Panc1 (cell line): ENCODE measurements around the gene SOD1.

Experiments used
- POLR2AphosphoS5 ChIP-seq: IDR thresholded peaks from 2 replicates; pipeline ENCODE4 v1.6.1; 2012; ENCODE audit warnings: mild to moderate bottlenecking, low read depth, low read length, moderate library complexity
- SIN3A ChIP-seq: IDR thresholded peaks from 2 replicates; pipeline ENCODE4 v1.6.1; 2012; ENCODE audit warnings: low read depth, mild to moderate bottlenecking, low read length, moderate library complexity, borderline replicate concordance; ENCODE audit not compliant: insufficient read depth
- TCF7L2 ChIP-seq: IDR thresholded peaks from 2 replicates; pipeline ENCODE4 v1.6.1; 2011; ENCODE audit warnings: mild to moderate bottlenecking, low read depth, low read length, inconsistent platforms
- TF ChIP-seq, protein P1 (sequence below), 2 experiments: IDR thresholded peaks; 2 replicates each; pipeline ENCODE4 v1.6.1; 2011 to 2012; ENCODE audit warnings: low read depth in 2 of 2, control low read depth in 1 of 2, low read length in 1 of 2, mild to moderate bottlenecking in 1 of 2, moderate library complexity in 1 of 2; ENCODE audit not compliant: insufficient read depth in 1 of 2
- TF ChIP-seq, protein P2 (sequence below): fragments of 450-650 bp; IDR thresholded peaks from 2 replicates; pipeline ENCODE4 v1.5.1; 2017; ENCODE audit warnings: mild to moderate bottlenecking

DNA sequence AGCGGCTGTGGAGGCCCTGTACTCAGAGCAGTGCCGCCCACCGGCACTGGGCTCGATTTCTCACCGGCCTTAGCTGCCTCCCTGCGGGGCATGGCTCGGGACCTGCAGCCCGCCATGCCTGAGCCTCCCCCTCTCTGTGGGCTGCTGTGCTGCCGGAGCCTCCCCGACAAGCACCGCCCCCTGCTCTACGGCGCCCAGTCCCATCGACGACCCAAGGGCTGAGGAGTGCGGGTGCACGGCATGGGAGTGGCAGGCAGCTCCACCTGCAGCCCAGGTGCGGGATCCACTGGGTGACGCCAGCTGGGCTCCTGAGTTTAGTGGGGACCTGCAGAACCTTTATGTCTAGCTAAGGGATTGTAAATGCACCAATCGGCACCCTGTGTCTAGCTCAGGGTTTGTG, 5.2 kb upstream of the SOD1 start:
- TF ChIP-seq, protein P1, sequence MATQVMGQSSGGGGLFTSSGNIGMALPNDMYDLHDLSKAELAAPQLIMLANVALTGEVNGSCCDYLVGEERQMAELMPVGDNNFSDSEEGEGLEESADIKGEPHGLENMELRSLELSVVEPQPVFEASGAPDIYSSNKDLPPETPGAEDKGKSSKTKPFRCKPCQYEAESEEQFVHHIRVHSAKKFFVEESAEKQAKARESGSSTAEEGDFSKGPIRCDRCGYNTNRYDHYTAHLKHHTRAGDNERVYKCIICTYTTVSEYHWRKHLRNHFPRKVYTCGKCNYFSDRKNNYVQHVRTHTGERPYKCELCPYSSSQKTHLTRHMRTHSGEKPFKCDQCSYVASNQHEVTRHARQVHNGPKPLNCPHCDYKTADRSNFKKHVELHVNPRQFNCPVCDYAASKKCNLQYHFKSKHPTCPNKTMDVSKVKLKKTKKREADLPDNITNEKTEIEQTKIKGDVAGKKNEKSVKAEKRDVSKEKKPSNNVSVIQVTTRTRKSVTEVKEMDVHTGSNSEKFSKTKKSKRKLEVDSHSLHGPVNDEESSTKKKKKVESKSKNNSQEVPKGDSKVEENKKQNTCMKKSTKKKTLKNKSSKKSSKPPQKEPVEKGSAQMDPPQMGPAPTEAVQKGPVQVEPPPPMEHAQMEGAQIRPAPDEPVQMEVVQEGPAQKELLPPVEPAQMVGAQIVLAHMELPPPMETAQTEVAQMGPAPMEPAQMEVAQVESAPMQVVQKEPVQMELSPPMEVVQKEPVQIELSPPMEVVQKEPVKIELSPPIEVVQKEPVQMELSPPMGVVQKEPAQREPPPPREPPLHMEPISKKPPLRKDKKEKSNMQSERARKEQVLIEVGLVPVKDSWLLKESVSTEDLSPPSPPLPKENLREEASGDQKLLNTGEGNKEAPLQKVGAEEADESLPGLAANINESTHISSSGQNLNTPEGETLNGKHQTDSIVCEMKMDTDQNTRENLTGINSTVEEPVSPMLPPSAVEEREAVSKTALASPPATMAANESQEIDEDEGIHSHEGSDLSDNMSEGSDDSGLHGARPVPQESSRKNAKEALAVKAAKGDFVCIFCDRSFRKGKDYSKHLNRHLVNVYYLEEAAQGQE (IDR thresholded peaks at IDR 0.05; ENCODE audit: insufficient read depth in 1 of 2, low read depth in 2 of 2, low read length in 1 of 2): no peak
- TF ChIP-seq, protein P2, sequence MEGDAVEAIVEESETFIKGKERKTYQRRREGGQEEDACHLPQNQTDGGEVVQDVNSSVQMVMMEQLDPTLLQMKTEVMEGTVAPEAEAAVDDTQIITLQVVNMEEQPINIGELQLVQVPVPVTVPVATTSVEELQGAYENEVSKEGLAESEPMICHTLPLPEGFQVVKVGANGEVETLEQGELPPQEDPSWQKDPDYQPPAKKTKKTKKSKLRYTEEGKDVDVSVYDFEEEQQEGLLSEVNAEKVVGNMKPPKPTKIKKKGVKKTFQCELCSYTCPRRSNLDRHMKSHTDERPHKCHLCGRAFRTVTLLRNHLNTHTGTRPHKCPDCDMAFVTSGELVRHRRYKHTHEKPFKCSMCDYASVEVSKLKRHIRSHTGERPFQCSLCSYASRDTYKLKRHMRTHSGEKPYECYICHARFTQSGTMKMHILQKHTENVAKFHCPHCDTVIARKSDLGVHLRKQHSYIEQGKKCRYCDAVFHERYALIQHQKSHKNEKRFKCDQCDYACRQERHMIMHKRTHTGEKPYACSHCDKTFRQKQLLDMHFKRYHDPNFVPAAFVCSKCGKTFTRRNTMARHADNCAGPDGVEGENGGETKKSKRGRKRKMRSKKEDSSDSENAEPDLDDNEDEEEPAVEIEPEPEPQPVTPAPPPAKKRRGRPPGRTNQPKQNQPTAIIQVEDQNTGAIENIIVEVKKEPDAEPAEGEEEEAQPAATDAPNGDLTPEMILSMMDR: no peak
- TF ChIP-seq POLR2AphosphoS5 (no peak), SIN3A (no peak), TCF7L2 (no peak)
